Skeletal muscle cell (primary cell): ENCODE data around the gene POLR3G.
A peak's percentile ranks its signal among the peaks of the same experiment; 100 is the strongest.

Experiments used
- DNase-seq: peaks from one replicate; pipeline ENCODE4 v3.0.0-alpha.2; 2010; ENCODE audit warnings: low read depth
- H3K4me3 ChIP-seq: 2 replicates; pipeline ENCODE4 v1.5.1; 2011; ENCODE audit warnings: low read depth, mild to moderate bottlenecking, control low read depth, low read length, moderate library complexity

The POLR3G gene

GRCh38 chr5:90494043-90494442 lies 19.4 kb downstream of the POLR3G start:
- DNase-seq, result no peak
- no peak overlapping the region for H3K4me3 ChIP-seq

GRCh38 chr5:90495146-90495545 lies 20.5 kb downstream of the POLR3G start:
- no peak for DNase-seq

GRCh38 chr5:90503596-90503995 lies 28.9 kb downstream of the POLR3G start:
- no peak for DNase-seq
- no peak overlapping the region for H3K4me3 ChIP-seq

More at GRCh38 chr5:90495146-90495545, 20.5 kb downstream of the POLR3G start:
- no peak overlapping the region for H3K4me3 ChIP-seq

- DNase-seq, result no peak
- H3K4me3 ChIP-seq, result no peak overlapping the region
These were observed 30.1 kb downstream of the POLR3G start for GRCh38 chr5:90504743-90505142.

- no peak for DNase-seq
- H3K4me3 ChIP-seq, result no peak overlapping the region
These were observed 31.6 kb downstream of the POLR3G start for GRCh38 chr5:90506221-90506620.

- no peak for DNase-seq
- no peak overlapping the region for H3K4me3 ChIP-seq
These were observed 35.8 kb downstream of the POLR3G start for GRCh38 chr5:90510438-90510837.

GRCh38 chr5:90514520-90514919 lies 39.9 kb downstream of the POLR3G start:
- no peak overlapping the region for H3K4me3 ChIP-seq
- DNase-seq, result no peak

GRCh38 chr5:90518661-90519060 lies 44.0 kb downstream of the POLR3G start:
- H3K4me3 ChIP-seq, result no peak overlapping the region
- no peak for DNase-seq

GRCh38 chr5:90519081-90519480 lies 44.4 kb downstream of the POLR3G start:
- no peak overlapping the region for H3K4me3 ChIP-seq
- DNase-seq, result no peak

- peak overlapping the region; percentile 99 for H3K4me3 ChIP-seq
- DNase-seq, result no peak
These were observed 54.0 kb downstream of the POLR3G start for GRCh38 chr5:90528601-90529193.

GRCh38 chr5:90529194-90529938 lies 54.7 kb downstream of the POLR3G start, which contains the start of gene LYSMD3:
TSS of gene LYSMD3 (minus strand) at chr5:90529584. CDS start at chr5:90525289, 4,295 bp downstream.
- peak; percentile 90 for DNase-seq
- H3K4me3 ChIP-seq, result peak within 1 kb of the TSS; percentile 99

GRCh38 chr5:90529939-90530677 lies 55.4 kb downstream of the POLR3G start:
- peak; percentile 39 for DNase-seq
- H3K4me3 ChIP-seq, result peak overlapping the region; percentile 99

- DNase-seq, result no peak
- H3K4me3 ChIP-seq, result no peak overlapping the region
These were observed 56.2 kb downstream of the POLR3G start for GRCh38 chr5:90530736-90531487.

- no peak overlapping the region for H3K4me3 ChIP-seq
- no peak for DNase-seq
These were observed 59.1 kb downstream of the POLR3G start for GRCh38 chr5:90533794-90534193.

- no peak overlapping the region for H3K4me3 ChIP-seq
- no peak for DNase-seq
These were observed 60.3 kb downstream of the POLR3G start for GRCh38 chr5:90534922-90535321.

GRCh38 chr5:90542827-90543519 lies 68.3 kb downstream of the POLR3G start:
- no peak overlapping the region for H3K4me3 ChIP-seq
- no peak for DNase-seq

- H3K4me3 ChIP-seq, result no peak overlapping the region
These were observed 70.8 kb downstream of the POLR3G start for GRCh38 chr5:90545511-90545910.

GRCh38 chr5:90546216-90546837 lies 71.7 kb downstream of the POLR3G start:
- no peak overlapping the region for H3K4me3 ChIP-seq
- DNase-seq, result no peak

More at GRCh38 chr5:90545511-90545910, 70.8 kb downstream of the POLR3G start:
- no peak for DNase-seq

- H3K4me3 ChIP-seq, result no peak overlapping the region
- no peak for DNase-seq
These were observed 72.4 kb downstream of the POLR3G start for GRCh38 chr5:90547072-90547536.
